OCI-LY1 (cell line): Measurements from ENCODE around the gene SLC38A7.

ENCODE experiments used
- H2AFZ ChIP-seq: fragments of 200-600 bp; sonication (generic), shearing (Covaris generic); 2 replicates; pipeline ENCODE4 v1.6.0; 2014; ENCODE audit warnings: antibody characterized with exemption, mild to moderate bottlenecking, low read length
- H3F3A ChIP-seq: fragments of 200-600 bp; sonication (generic), shearing (Covaris generic); 2 replicates; pipeline ENCODE4 v1.6.0; 2014; ENCODE audit warnings: mild to moderate bottlenecking, antibody characterized with exemption, low read length, moderate library complexity; ENCODE audit not compliant: insufficient read depth
- H3K27ac ChIP-seq: fragments of 200-600 bp; sonication (generic); 2 replicates; pipeline ENCODE4 v1.5.1; 2014; ENCODE audit warnings: low read length, mixed run types, mild to moderate bottlenecking, low read depth; ENCODE audit not compliant: poor library complexity, severe bottlenecking
- H3K27me3 ChIP-seq: fragments of 200-600 bp; sonication (generic); 2 replicates; pipeline ENCODE4 v1.6.0; 2014; ENCODE audit warnings: antibody characterized with exemption, mild to moderate bottlenecking, low read length, moderate library complexity; ENCODE audit not compliant: insufficient read depth
- H3K36me3 ChIP-seq: fragments of 200-600 bp; sonication (generic); 2 replicates; pipeline ENCODE4 v1.6.1; 2014; ENCODE audit warnings: mild to moderate bottlenecking, antibody characterized with exemption, low read length, moderate library complexity, mixed read lengths; ENCODE audit not compliant: insufficient read depth
- H3K4me1 ChIP-seq: fragments of 200-600 bp; sonication (generic); 2 replicates; pipeline ENCODE4 v1.5.1; 2014; ENCODE audit warnings: mild to moderate bottlenecking, low read length, moderate library complexity; ENCODE audit not compliant: insufficient read depth, severe bottlenecking
- H3K4me2 ChIP-seq: fragments of 200-600 bp; sonication (generic), shearing (Covaris generic); 2 replicates; pipeline ENCODE4 v1.6.1; 2014; ENCODE audit warnings: low read length
- H3K4me3 ChIP-seq: fragments of 200-600 bp; sonication (generic); 2 replicates; pipeline ENCODE4 v1.5.1; 2014; ENCODE audit warnings: low read length, low read depth, mild to moderate bottlenecking, mixed read lengths; ENCODE audit not compliant: poor library complexity, severe bottlenecking
- H3K79me2 ChIP-seq: fragments of 200-600 bp; shearing (Covaris generic); 2 replicates; pipeline ENCODE4 v1.6.1; 2016; ENCODE audit warnings: mixed run types, low read length, mixed read lengths; ENCODE audit not compliant: insufficient read depth
- H3K9ac ChIP-seq: fragments of 200-600 bp; sonication (generic), shearing (Covaris generic); 2 replicates; pipeline ENCODE4 v1.6.1; 2014; ENCODE audit warnings: mild to moderate bottlenecking, low read length, mixed read lengths
- H3K9me2 ChIP-seq: fragments of 200-600 bp; sonication (generic), shearing (Covaris generic); 2 replicates; pipeline ENCODE4 v1.6.1; 2014; ENCODE audit warnings: low read depth, mild to moderate bottlenecking, low read length, mixed read lengths
- H3K9me3 ChIP-seq: fragments of 200-600 bp; shearing (Covaris generic); 2 replicates; pipeline ENCODE4 v1.6.1; 2014; ENCODE audit warnings: low read length, mixed read lengths
- H4K20me1 ChIP-seq: fragments of 200-600 bp; sonication (generic), shearing (Covaris generic); 2 replicates; pipeline ENCODE4 v1.6.0; 2016; ENCODE audit warnings: mild to moderate bottlenecking, low read length; ENCODE audit not compliant: insufficient read depth
- CTCF ChIP-seq: fragments of 200-600 bp; sonication (generic), shearing (Covaris generic); IDR thresholded peaks from 2 replicates; pipeline ENCODE4 v1.5.1; 2017; ENCODE audit warnings: mild to moderate bottlenecking, antibody characterized with exemption, low read length, moderate library complexity, mixed read lengths
- EZH2 ChIP-seq: fragments of 200-600 bp; sonication (generic), shearing (Covaris generic); IDR thresholded peaks from 2 replicates; pipeline ENCODE4 v1.8.0; 2017; ENCODE audit warnings: borderline replicate concordance, mixed run types, mild to moderate bottlenecking, antibody characterized with exemption, low read length, moderate library complexity, mixed read lengths

SLC38A7 gene

GRCh38 chr16:58654560-58655214 is 29.9 kb downstream of the SLC38A7 start:
- no peaks in the 10 kb centered on the region for H3K4me1 ChIP-seq
- H3K9me3 ChIP-seq = no peaks in the 10 kb centered on the region
- TF ChIP-seq CTCF = no peak
- TF ChIP-seq EZH2 = no peak
- H4K20me1 ChIP-seq = no peaks in the 10 kb centered on the region
- no peak overlapping the region for H3K4me2 ChIP-seq
- H3K36me3 ChIP-seq = no peaks in the 10 kb centered on the region
- H3K4me3 ChIP-seq = no peak overlapping the region
- H3F3A ChIP-seq = no peaks in the 10 kb centered on the region
- H2AFZ ChIP-seq = no peak overlapping the region
- H3K27ac ChIP-seq = no peak overlapping the region
- no peaks in the 10 kb centered on the region for H3K79me2 ChIP-seq
- H3K9ac ChIP-seq = no peak overlapping the region
- no peaks in the 10 kb centered on the region for H3K27me3 ChIP-seq
- no peaks in the 10 kb centered on the region for H3K9me2 ChIP-seq

- no peaks in the 10 kb centered on the region; the same call in 1 of the 2 replicates for H3K27me3 ChIP-seq
- TF ChIP-seq EZH2 (no peak), CTCF (no peak)
- H3K4me3 ChIP-seq = no peak overlapping the region
- H2AFZ ChIP-seq = no peak overlapping the region
- H3K4me1 ChIP-seq = no peaks in the 10 kb centered on the region
- H3K79me2 ChIP-seq = no peaks in the 10 kb centered on the region
- H3K9ac ChIP-seq = no peak overlapping the region
- H3K4me2 ChIP-seq = no peak overlapping the region
- H3K9me2 ChIP-seq = no peaks in the 10 kb centered on the region
- H3F3A ChIP-seq = no peaks in the 10 kb centered on the region
- H3K27ac ChIP-seq = no peak overlapping the region
- H4K20me1 ChIP-seq = no peaks in the 10 kb centered on the region
- no peaks in the 10 kb centered on the region for H3K9me3 ChIP-seq
- H3K36me3 ChIP-seq = no peaks in the 10 kb centered on the region
Measured at GRCh38 chr16:58652741-58653140, 31.8 kb downstream of the SLC38A7 start.

- Histone ChIP-seq H3K9ac (no peak overlapping the region), H3K4me1 (no peaks in the 10 kb centered on the region), H3K9me3 (no peaks in the 10 kb centered on the region), H3F3A (no peaks in the 10 kb centered on the region), H3K4me2 (no peak overlapping the region), H2AFZ (no peak overlapping the region), H3K27me3 (no peaks in the 10 kb centered on the region; the same call in 1 of the 2 replicates), H3K4me3 (no peak overlapping the region), H3K27ac (no peak overlapping the region), H4K20me1 (no peaks in the 10 kb centered on the region), H3K36me3 (no peaks in the 10 kb centered on the region), H3K79me2 (no peaks in the 10 kb centered on the region), H3K9me2 (no peaks in the 10 kb centered on the region)
- TF ChIP-seq CTCF (no peak), EZH2 (no peak)
Measured at GRCh38 chr16:58651965-58652348, 32.6 kb downstream of the SLC38A7 start.
